HG03575 (cell line): ENCODE results near the gene ELOVL2.

ENCODE experiments used
- ATAC-seq: cut with Tn5 transposase; IDR thresholded peaks from one replicate; pipeline ENCODE4 v1.9.1; 2021; ENCODE audit not compliant: unreplicated experiment, insufficient number of reproducible peaks, low FRiP score; ENCODE audit errors: extremely low read depth

The ELOVL2 gene

DNA sequence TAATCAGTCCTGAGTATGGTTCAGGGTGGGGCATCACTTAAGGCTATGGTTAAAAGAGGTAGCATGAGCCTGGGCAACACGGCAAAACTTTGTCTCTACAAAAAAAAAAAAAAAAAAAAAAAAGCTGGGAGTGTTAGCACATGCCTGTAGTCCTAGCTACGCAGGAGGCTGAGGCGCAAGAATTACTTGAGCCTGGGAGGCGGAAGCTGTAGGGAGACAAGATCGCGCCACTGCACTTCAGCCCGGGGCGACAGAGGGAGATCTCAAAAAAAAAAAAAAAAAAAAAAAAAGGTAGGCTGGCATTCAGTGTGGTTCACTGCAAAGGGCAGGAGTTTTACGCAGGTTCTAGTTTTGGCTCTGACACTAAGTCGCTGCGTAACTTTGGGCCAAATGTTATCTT is 15.1 kb downstream of the ELOVL2 start:
- ATAC-seq: no peak

DNA sequence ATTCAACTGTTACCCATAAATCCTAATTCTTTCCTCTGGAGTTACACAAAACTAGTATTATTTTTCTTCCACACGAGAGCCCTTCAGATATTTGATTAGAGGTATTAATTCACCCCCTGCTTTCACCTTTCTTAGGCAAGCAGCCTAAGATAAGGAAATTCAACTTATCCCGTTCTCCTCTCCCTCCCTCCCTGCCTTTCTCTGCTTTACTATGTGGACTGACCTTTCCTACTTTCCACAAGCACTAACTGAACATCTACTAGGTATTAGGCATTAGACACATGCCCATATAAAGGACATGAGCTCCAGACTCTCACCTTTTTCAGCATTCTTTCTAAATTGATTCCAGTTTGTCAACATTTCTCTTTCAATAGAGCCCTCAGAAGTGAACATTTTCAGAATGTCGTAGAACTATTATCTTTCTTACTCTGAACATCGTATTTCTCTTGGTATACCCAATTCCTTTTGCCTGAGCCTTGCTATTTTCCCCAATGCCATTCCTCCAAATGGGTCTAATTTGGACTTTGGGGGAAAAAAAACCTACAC is 16.5 kb downstream of the ELOVL2 start:
- no peak for ATAC-seq

DNA sequence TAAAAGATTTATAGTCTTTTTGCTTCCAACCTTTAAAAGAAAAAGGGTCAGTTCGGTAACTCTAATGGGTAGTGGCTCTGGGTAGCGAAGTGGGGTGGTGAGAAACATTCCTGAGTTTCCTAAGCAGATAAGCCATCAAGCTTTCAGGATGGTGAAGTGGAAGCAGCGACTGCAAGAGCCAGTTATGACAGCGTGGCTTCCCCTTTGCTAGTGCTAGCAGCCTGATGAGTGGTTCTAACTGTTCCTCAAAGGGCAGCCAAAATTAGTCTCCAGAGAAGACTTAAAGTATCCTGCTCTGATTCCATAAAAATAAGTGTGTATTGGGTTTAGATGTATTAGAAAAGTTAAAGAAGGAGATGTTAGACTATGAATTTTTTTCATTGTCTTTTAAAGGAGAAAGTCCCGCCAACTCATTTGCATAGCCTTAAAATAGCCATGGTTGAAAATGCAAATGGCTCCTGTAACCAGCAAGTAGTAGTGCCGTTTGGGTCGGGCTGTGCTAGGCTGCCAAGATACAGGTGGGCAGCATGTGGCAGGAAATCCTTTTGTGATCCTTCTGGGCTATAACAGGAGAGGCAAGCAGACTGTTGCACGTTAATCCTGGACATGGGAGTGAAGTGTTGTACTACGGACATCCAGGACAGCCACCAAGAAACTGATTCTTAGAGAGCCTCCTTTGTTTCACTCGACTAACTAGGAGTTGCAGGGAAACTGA is 18.0 kb downstream of the ELOVL2 start:
- ATAC-seq: no peak

DNA sequence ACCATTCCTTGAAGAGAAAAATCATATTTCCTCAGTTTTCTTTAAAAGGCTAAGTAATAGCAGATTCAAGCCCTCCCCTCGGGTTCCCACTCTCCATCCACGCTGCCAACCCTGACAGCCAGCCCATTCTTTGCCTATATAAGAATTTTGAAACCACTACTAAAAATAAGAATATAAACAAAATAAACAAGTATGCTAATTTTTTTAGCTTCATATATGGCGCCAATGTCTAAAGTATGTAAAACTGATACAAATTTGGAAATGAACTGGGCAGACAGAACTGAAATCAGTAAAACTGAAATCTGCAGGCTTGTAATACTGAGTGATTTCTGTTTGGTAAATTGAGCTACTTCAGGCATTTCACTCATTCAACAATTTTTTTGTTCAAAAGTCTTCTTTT is 19.0 kb downstream of the ELOVL2 start:
- ATAC-seq: no peak

DNA sequence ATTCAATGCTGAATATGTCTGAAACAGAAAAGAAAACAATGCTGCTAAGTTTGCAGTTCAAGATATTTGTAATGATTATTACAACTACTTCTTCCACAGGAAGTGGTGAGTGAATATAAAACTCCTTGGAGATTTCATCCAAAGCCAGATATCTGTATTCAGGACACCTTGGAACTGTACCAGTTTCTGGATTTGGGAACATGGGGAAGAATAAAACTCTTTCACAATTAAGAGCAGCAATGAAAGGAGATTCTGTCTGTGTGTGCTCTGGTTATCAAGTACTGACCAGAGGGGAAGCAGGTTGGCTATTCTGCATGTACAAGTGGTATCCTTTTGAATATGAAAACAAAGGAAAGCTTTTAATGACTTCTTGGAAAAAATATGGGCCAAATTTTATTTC is 21.1 kb downstream of the ELOVL2 start:
- no peak for ATAC-seq

DNA sequence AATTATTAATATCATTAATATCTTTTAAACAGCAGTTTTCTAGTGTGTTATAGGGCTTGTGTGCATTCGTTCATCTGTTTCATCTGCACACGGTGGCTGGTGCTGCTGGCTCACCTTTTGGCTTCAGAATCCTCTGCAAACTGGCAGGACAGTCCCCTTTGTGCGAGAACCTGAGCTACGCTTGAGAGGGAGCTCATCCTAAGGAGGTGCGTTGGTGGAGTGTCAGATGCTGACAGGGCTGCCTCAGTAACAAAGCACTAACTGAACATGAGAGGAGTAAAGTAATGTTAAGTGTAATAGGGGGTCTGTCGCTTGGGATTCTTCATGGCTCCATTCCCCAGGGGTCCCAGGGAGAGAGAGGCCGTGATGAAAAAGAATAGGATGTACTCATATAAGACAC is 22.4 kb downstream of the ELOVL2 start:
- ATAC-seq: no peak

DNA sequence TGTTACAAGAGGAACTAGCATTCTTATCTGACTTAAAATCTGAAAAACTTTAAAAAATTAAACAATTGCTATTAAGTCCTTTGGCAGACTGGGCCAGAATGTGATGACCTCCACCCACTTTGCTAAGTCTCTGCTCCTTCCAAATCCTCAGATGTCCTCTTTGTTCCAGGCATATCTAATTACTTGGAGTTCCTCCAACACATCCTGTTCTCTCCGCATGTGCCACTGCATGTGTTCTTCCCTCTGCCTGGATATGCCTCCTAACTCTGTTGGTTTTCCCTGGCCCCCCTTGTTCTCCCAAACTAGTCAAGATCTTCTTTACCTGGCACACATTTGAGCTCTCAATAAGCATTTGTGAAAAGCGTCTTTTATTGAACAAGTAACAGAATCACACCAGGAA is 23.1 kb downstream of the ELOVL2 start:
- ATAC-seq: no peak

DNA sequence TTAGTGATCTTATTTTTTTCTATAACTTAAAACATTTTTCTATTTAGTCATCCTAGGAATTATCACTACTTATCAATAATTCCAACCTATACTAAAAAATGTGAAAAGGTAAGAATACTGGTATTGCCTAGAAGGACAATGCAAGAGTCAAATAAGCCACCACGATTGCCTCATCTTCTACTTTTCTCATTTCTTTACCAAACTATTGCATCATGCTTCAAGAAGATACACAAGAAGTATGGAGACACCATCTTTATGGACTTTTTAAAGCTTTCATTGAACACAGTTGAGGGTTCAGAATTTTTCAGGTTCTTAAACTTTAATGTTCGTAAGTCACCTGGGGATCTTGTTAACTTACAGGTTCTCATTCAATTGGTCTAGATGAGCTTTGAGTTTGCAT is 25.9 kb downstream of the ELOVL2 start:
- no peak for ATAC-seq

DNA sequence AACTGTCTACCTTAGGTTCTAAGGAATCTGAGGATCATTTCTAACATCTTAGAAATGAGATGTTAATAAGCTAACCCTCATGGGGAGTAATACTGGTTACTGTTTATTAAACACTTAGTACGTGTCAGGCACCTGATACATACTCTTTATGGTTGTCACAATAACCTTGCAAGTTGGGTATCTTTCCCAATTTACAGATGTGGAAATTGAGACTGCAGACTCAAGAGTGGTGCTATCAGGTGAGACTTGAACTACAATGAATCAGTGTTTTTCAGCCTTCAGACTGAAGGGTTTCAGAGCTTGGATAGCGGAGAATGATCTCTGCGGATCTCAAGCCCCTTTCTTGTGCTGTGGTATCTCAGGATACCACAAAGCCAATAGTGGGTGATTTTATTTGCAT is 27.0 kb downstream of the ELOVL2 start:
- ATAC-seq: no peak

DNA sequence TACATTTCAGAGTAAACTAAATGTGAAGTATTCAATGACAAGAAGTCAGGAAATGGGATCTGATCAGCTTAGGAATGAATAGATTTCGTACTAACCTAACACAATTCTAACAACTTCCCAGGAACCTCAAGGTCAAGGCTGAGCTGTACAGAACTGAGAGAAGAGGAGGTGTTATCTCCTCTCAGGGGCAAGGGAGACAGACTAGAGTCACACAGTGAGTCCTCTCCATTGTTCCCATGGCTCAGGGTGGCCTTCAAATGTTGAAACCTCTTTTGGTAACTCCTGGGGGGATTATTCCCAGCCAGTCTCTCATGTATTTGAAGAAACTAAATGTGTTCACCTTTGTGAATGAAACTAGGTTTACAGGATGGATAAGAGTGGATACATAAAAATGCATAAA is 27.7 kb downstream of the ELOVL2 start:
- ATAC-seq: no peak

DNA sequence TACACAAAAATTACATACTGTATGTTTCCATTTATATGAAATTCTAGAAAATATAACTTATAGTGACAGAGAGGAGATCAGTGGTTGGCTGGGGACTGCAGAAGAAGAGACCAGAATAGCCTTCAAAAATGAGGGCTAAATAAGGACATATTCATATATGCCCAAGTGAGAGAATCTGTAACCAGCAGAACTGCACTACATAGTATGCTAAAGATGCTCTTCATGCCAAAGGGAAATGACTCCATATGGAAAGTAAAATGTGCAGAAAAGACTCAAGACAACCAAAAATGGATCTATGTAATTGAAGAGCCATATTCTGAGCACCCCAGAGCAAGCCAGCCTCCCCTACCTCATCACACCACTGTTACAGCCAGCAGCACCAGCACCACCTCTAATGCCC is 29.0 kb downstream of the ELOVL2 start:
- no peak for ATAC-seq

DNA sequence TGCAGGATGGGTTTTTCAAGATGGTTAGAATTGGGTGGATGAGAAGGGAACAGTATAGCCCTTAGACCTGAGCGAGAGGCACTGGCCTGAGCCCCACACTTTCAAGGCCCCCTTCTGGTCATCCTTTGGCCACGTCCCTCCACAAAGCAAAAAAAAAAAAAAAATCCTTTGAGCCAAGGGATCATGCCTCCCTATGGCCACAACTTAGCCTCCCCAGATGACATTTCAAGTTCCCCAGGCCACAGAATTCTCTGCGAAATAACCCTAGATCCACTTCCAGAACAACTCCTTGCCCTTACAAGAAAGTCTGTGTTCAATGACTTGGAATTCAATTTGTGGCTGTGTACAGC is 30.4 kb downstream of the ELOVL2 start:
- no peak for ATAC-seq

DNA sequence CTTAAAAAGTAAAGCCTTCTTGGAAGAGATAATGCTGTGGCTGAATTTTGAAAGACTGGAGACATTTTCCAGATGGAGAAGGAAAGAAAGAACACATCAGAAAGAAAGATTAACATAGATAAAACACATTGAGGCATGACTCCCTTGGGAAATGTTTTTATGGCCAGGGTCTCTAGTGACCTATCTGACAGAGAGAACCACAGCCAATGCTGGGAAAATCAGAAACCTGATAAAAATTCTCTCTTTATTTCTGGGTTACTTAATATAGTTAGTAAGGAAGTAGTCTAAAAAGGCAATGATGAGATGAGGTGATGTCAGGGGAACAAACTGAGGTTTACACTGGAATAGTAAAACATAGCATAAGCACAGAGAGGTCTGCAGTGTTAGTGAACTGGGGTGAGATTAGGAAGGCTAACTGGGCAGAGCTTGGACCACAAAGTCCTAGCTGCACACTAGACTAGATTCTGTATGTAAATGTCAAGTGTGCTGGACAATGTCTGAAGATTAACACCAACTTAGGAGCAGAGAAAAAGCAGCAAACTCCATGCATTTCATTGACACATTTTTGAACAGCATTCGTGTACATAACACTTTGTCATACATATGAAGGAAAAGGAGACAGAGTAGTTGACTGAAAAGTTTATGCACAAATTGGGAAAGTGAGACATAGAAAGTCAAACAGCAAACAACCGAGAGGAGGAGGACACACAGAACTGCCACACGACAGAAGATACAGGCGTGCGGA is 31.0 kb downstream of the ELOVL2 start:
- no peak for ATAC-seq

DNA sequence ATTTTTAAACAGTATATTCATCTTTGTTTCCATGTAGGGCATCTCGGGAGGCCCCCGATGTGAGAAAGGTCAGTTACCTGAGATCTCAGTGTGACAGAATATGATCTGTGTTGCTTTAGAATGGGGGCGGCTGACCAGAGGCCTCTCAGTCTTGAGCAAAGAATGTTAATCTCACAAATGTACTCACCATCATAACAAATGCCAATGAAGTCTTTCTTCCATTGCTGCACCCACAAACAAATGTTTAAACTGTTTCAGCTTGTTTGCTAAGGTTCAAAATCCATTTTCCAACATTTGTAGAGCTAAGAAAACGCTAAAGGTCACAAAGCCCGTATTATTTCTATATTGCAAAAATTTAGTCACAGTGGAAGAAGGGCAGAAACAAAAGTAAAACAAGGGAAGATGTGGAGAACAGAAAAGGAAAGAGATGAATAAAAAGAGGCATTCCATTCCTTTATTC is 31.8 kb downstream of the ELOVL2 start:
- ATAC-seq: no peak

DNA sequence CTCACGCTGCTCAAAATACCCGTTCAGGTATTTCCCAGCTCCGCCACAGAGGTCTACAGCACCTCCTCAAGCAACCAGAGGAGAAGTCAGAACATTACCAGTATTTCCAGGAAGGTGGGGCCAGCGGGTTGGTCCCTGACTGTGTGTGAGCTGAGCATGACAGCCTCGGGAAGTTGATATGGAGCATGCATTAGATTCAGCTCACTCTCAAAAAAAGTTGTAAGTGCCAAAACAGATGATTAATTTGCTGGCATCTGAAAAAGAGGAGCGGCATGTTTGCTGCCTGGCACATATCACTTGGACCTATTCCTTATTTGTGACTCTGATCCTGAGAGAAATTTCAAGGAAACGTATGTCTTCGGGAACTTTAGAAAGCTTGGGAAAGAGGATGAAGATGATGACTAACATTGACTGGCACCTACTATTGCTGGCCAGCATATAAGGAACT is 32.3 kb downstream of the ELOVL2 start:
- ATAC-seq: no peak

DNA sequence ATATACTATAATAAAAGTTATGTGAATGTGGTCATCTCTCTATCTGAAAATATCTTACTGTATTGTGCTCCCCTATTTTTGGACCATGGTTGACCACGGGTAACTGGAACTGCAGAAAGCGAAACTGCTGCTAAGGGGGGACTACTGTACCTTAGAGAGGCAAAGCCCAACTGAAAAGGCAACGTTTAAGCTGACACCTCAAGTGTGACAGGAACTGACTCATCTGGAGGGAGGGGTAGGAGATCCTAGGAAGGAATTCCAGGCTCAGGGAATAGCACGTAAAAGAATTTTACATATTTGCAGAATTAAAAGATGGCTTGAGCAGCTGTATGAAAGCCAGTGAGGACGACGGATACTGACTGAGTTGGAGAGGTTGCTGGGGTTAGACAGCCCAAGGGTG is 34.8 kb downstream of the ELOVL2 start:
- no peak for ATAC-seq

DNA sequence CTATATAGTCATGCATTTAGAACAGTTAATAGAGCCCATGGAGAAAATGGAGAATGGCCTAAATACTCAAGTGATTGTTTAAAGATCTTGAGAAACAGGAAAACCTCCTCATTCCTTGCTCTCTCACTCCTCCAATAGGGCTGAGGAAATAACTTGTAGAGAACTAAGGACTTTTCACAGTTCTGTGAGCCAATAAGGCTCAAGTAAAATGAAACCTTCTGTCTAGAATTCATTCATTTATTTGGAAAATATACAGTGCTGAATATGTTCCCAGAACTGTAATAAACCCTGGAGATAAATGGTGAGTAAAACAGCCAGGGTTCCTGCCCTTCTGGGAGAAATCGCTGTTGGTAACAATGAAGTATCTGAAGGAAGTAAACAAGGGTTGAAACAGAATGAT is 35.3 kb downstream of the ELOVL2 start:
- ATAC-seq: no peak

DNA sequence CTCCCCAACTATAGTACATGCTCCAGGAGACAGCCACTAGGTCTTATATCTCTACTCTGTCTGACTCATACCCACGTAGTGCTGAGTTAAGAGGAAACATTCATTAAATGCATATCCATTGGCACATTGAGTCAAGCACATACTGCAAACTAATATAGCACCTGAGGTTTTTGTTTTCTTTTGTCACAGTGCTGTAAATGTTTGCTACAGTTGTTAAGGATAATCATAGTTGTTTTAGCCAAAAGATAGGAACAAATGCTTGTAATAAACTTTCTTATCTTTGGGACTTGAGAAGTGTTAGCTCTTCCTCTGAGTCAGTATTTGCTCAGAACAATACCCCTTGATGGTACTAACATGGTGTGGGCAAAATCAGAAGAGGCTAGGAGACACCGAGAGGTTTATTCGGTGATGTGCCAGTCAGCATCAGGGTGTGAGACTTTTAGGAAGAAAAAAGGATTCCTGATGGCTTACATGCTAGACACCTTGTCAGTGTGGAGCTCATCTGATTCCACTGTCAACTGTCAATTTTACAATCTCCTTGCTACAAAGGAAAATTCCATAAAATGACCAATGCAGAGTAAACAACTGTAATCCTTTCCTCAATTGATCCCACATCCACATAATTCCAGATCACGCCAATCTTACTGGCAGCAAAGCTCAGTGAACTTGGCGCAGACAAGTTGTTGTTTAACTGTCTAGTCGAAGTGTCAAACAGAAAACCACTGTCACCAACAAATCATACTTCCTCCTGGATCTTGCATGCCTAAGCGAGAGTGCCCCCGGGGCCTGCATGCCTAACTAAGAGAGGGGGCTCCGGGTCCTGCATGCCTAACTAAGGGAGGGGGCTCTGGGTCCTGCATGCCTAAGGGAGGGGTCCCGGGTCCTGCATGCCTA is 36.1 kb downstream of the ELOVL2 start:
- no peak for ATAC-seq

DNA sequence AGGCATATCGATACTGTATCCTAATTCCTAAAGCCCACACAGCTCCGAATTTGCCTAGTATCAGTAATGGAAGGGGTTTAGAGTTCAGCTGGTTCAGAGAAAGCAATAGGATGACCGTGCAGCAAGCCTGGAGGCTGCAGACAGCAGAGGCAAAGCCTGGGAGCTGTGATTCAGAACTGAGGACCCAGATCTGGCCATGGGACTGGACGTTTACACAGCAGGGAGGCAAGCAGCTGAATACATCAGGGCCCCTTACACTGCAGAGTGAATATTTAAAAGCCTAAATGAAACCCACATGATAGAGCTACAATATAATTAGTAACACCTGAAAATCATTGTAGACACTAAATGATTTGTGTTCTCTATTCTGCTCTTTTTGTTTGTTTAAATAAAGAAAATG is 38.0 kb downstream of the ELOVL2 start:
- ATAC-seq: no peak
